T47D (cell line): ENCODE data around the gene ETFA.

ENCODE experiments used
- DNase-seq, 2 experiments: peaks; one replicate each; pipeline versions ENCODE4 v3.0.0 to v3.0.0-alpha.2; 2011 to 2012; ENCODE audit warnings: low read depth in 1 of 2, low spot score in 1 of 2
- JUND ChIP-seq: IDR thresholded peaks from 2 replicates; pipeline ENCODE4 v1.6.1; 2012; ENCODE audit warnings: low read depth
- in situ Hi-C: cut with HindIII; loops from 2 replicates; pipeline ENCODE4 v1.10.0; 2016; ENCODE audit warnings: low sequenced_read_pairs, low pct_unique_long_range_greater_than_20kb

The ETFA gene

DNA sequence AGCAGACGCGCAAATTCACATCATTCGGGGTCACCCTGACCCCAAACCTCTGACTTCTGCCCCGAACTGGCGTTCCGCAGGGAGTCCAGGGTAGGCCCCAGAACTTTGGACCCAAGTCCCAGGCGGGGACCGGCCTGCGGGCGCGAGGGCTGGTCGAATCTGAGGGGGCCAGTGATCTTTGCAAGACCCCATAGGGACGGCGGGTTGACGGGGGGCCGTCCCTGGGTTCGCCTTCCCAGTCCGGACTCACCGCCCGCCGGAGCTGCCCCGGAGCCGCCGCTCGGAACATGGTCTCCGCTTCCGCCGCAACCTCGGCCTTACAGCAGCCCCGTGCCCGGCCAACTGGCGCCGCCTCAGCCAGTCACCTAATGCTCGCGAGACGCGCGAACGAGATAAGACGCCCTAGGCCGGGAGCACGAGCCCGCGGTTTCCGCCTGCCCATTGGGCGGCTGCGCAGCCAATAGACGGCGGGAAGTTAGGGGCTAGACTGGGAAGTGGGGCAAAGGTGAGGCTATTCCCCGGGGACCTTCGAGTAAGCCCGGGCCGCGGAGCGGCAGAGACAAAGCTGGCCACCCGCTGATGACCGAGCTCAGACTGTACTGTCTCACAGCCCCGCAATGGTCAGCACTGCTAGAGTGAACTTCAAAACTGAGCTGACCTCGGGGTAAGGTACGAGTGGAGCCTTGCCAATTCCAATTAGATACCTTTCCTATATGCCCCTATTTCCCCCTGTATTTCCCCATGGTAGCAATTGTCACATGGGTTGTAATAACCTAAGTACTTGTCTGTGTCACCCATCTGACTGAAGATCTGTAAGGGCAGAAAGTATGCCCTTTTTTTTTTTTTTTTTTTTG, at the start of gene ETFA:
Gene ETFA, minus strand, starts transcription at position 370 of the 854 bp plus-strand sequence. Its CDS starts 81 bp downstream, at position 289.
- DNase-seq = peak; percentile 95 to 98
- in situ Hi-C loops = no loop called here
- no peak for TF ChIP-seq JUND

DNA sequence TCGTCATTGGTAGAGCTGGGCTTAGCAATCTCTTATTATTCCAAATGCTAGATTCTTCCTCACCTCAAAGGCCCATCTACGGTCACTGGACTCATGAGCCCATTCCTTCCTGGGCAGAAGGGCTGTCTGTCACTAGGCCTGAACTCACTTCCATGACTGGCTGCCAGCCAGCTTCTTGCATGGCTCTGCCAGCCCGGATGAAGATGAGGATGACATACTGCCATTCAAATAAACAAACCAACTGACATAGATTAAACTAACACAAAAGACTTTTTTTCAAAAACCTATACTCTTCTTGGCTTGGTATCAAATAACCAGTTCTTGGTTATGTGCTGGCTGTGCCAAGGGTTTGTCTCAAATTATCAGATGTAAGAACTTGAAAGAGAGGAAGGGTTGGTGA, 49.1 kb upstream of the ETFA start:
- in situ Hi-C loops = no loop called here
- TF ChIP-seq JUND = no peak
- no peak for DNase-seq

DNA sequence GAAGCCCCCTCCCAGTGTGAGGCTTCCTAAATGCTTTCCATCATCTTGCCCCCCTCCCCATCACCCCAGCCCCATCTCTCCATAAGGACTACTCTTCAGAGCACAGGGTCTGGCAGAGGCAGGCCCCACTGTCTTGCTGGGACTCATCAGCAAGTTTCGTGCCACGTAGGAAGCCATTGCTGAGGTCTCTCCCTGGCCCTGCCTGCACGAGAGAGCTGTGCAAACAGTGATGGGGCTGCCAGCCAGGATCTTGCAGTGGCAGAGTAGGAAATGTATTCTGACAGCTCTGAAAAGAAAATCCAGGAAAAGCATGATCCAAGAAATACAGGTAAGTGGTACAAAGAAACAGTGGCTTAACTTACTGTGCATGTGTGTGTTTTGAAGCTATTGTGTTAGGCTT, 47.9 kb upstream of the ETFA start:
- no peak for DNase-seq
- in situ Hi-C loops = no loop called here
- no peak for TF ChIP-seq JUND

DNA sequence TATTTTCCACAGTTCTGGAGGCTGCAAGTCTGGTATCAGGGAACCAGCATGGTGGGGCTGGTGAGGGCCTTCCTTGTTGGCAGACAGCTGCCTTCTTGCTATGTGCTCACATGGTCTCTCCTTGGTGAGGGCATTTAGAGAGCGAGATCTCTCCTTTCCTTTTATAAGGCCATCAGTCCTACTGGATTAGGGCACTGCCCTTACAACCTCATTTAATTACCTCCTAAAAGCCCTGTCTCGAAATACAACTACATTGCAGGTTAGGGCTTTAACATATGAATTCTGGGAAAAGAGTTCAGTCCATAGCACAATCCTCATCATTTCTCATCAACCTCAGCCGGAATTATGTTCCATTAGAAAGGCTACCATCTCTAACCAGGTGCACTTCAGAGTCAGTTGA, 47.2 kb upstream of the ETFA start:
- in situ Hi-C loops = no loop called here
- TF ChIP-seq JUND = no peak
- no peak for DNase-seq

- no peak for TF ChIP-seq JUND
- in situ Hi-C loops = no loop called here
- DNase-seq = no peak
Observed at GRCh38 chr15:76354823-76355440, 43.7 kb upstream of the ETFA start.

- no peak for TF ChIP-seq JUND
- in situ Hi-C loops = no loop called here
Observed at GRCh38 chr15:76353903-76354302, 42.6 kb upstream of the ETFA start.

DNA sequence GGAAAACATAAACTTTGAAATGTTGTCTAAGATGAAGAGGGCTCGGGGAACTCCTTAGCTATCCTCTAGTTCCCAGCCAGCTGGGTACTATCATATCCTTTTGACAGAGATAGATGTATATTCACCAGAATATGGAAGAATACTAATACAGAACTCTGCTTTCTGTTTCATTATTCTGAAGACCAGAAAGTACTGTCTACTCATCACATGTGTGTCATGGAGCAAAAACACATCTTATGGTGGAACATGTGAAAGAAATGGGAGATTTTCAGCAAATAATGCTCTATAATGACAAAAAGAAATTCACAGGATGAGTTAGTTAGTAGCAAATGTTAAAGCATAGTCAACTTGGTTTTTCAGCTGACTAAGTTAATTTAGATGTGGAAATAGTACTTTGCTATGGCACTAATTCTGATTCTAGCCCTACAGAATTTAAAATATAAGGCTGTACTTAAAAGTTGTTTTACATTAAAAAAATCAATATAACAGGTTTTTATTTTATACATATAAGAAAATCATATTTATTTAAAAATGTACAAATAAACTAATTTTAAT, 41.8 kb upstream of the ETFA start:
- in situ Hi-C loops = no loop called here
- no peak for TF ChIP-seq JUND

More at GRCh38 chr15:76353903-76354302, 42.6 kb upstream of the ETFA start:
- no peak for DNase-seq

GRCh38 chr15:76349301-76350070, 38.2 kb upstream of the ETFA start:
- in situ Hi-C loops = no loop called here
- DNase-seq = no peak
- TF ChIP-seq JUND = no peak

More for the DNA sequence above, 41.8 kb upstream of the ETFA start:
- DNase-seq = no peak

DNA sequence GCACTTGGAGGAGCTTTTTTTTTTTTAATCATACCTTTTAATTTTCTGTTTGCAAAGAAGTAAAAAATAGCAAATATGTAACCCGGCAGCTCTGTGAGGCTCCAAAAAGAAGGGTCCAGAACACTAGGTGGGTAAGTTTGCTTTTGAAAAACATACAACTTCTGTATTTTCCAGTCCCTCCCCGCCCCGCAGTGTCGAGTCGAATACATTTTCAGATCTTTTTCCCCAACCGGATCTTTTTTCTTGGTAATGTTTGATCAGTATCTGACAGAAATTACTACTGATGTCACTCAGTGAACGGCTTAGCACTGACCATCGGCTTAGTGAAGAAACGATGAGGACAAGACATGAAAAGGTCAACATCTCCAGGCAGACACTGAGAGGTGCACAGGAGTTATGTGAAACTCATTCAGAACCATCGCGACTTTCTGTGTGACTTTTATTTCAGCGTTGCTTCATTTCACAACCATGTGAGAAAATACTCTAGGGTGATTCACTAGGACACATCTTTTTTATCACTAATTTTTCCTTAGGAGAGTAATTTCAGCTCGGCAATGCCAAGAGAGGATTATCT, 36.3 kb upstream of the ETFA start:
- no peak for DNase-seq
- TF ChIP-seq JUND = no peak
- in situ Hi-C loops = no loop called here

DNA sequence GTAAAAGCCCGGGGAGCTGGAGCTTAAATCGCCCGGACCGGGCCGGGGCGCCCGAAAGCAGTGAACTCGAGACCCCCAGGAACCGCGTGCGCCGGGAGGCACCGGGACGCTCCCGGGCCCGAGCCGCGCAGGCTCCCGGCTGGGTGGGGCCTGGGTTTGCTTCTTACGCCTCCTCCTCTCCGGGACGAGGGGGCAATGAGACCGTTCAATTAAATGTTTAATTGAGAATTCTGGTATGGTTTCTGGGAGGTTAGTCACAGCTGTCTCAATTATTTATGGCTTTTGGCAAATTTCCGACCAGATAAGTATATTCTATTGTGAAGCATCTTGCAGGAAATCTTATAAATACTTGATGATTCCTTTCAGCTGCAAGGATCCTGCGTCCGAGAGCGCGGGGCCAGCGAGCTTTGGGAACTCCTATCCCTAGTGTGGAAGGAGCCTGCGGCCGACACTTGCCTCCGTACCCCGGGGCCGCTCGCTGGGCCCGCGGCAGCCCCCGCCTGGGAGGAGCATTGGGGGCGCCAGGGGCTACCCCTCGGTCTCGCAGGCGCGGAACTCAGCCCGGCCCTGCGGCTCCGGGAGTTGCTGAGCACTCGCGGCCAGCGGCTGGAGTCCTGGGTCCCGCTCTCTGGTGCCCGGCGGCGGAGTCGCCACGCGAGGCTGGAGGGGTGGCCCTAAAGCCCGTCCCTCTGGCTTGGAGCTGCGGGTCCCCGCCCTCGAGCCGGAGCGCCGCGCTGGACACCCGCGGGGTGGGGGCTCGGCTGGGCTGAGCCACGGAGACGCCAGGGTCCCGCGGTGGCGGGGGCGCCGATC, 35.6 kb upstream of the ETFA start:
- in situ Hi-C loops = no loop called here
- DNase-seq = no peak
- TF ChIP-seq JUND = no peak

GRCh38 chr15:76345880-76346668, 34.8 kb upstream of the ETFA start:
- in situ Hi-C loops = no loop called here
- DNase-seq = no peak
- no peak for TF ChIP-seq JUND
